Neuronal stem cell (in vitro differentiated cells): Measurements from ENCODE around the gene SMIM28.

Experiments used
- DNase-seq: peaks from one replicate; pipeline ENCODE4 v3.0.0-alpha.2; 2013; ENCODE audit warnings: low spot score
- H2AFZ ChIP-seq: one replicate; pipeline ENCODE4 v1.6.1; 2013; ENCODE audit warnings: mild to moderate bottlenecking, low read length, inconsistent platforms
- H2AK5ac ChIP-seq: 2 replicates; pipeline ENCODE4 v1.6.1; 2013; ENCODE audit warnings: low read depth, mild to moderate bottlenecking, inconsistent platforms, low read length, moderate library complexity, mixed read lengths
- H2BK120ac ChIP-seq: 2 replicates; pipeline ENCODE4 v1.6.1; 2013; ENCODE audit warnings: low read depth, mild to moderate bottlenecking, inconsistent platforms, low read length, moderate library complexity, mixed read lengths
- H2BK12ac ChIP-seq: one replicate; pipeline ENCODE4 v1.6.1; 2013; ENCODE audit warnings: low read length, inconsistent platforms
- H2BK15ac ChIP-seq: 2 replicates; pipeline ENCODE4 v1.6.1; 2013; ENCODE audit warnings: mild to moderate bottlenecking, low read length, inconsistent platforms, mixed read lengths
- H2BK5ac ChIP-seq: one replicate; pipeline ENCODE4 v1.6.1; 2013; ENCODE audit warnings: inconsistent platforms, mild to moderate bottlenecking, low read length, moderate library complexity
- H3K14ac ChIP-seq: one replicate; pipeline ENCODE4 v1.6.1; 2013; ENCODE audit warnings: low read length, inconsistent platforms
- H3K18ac ChIP-seq: 2 replicates; pipeline ENCODE4 v1.6.1; 2013; ENCODE audit warnings: low read length, inconsistent platforms
- H3K23ac ChIP-seq: 2 replicates; pipeline ENCODE4 v1.6.1; 2013; ENCODE audit warnings: low read depth, mild to moderate bottlenecking, mixed read lengths, low read length, inconsistent platforms; ENCODE audit not compliant: poor library complexity
- H3K27ac ChIP-seq: replicated peaks from 3 replicates; pipeline ENCODE4 v1.5.1; 2013; ENCODE audit warnings: low read length, inconsistent platforms
- H3K27me3 ChIP-seq, 3 experiments: 2 replicates each; pipeline ENCODE4 v1.6.1; 2013; ENCODE audit warnings: low read length in 3 of 3, mild to moderate bottlenecking in 2 of 3, inconsistent platforms in 1 of 3, low read depth in 1 of 3, mixed read lengths in 1 of 3, moderate library complexity in 1 of 3; ENCODE audit not compliant: control insufficient read depth in 3 of 3, insufficient read depth in 3 of 3
- H3K36me3 ChIP-seq, 2 donors: replicated peaks in 1 of 2; 2 replicates each; pipeline ENCODE4 v1.6.1; 2013; ENCODE audit warnings: low read length in 2 of 2; ENCODE audit not compliant: control insufficient read depth in 2 of 2, insufficient read depth in 2 of 2
- H3K4ac ChIP-seq: 2 replicates; pipeline ENCODE4 v1.6.1; 2013; ENCODE audit warnings: inconsistent platforms, mild to moderate bottlenecking, low read length, moderate library complexity
- H3K4me1 ChIP-seq, 2 donors: 1 replicate in 1 of 2; 2 replicates in 1 of 2; pipeline ENCODE4 v1.6.1; 2013; ENCODE audit warnings: low read length in 2 of 2, low read depth in 1 of 2; ENCODE audit not compliant: control insufficient read depth in 2 of 2, insufficient read depth in 1 of 2
- H3K4me2 ChIP-seq: one replicate; pipeline ENCODE4 v1.6.1; 2013; ENCODE audit warnings: mild to moderate bottlenecking, low read length, inconsistent platforms; ENCODE audit not compliant: insufficient read depth, poor library complexity, severe bottlenecking
- H3K4me3 ChIP-seq, 2 donors: 2 replicates each; pipeline ENCODE4 v1.5.1; 2013; ENCODE audit warnings: low read length in 2 of 2, mild to moderate bottlenecking in 2 of 2, inconsistent platforms in 1 of 2, moderate library complexity in 1 of 2
- H3K79me1 ChIP-seq: one replicate; pipeline ENCODE4 v1.6.1; 2013; ENCODE audit warnings: low read depth, mild to moderate bottlenecking, inconsistent platforms, low read length, moderate library complexity
- H3K9ac ChIP-seq: one replicate; pipeline ENCODE4 v1.6.1; 2013; ENCODE audit warnings: mild to moderate bottlenecking, low read depth, low read length, inconsistent platforms; ENCODE audit not compliant: poor library complexity
- H3K9me3 ChIP-seq, 2 donors: replicated peaks in 1 of 2; 2 replicates each; pipeline versions ENCODE3 to v1.6.1; 2013; ENCODE audit warnings: low read length in 2 of 2, mild to moderate bottlenecking in 2 of 2, inconsistent platforms in 1 of 2, low read depth in 1 of 2, mixed read lengths in 1 of 2, moderate library complexity in 1 of 2; ENCODE audit not compliant: control insufficient read depth in 2 of 2, insufficient read depth in 1 of 2
- H4K8ac ChIP-seq: one replicate; pipeline ENCODE4 v1.6.1; 2013; ENCODE audit warnings: low read depth, mild to moderate bottlenecking, inconsistent platforms, low read length, moderate library complexity
- H4K91ac ChIP-seq: one replicate; pipeline ENCODE4 v1.6.1; 2013; ENCODE audit warnings: low read length, low read depth, mild to moderate bottlenecking, inconsistent platforms; ENCODE audit not compliant: poor library complexity
- WGBS, 2 donors: extraction: QIAGEN DNeasy Blood & Tissue Kit; methylation state at CpG; one replicate each; pipeline ENCODE4 v1.1.7; 2013; ENCODE audit warnings: missing lambda C conversion rate in 2 of 2, mixed read lengths in 1 of 2; ENCODE audit not compliant: insufficient read length in 2 of 2, insufficient replicate concordance in 1 of 2; ENCODE audit errors: extremely low coverage in 2 of 2; 5-methylcytosine and 5-hydroxymethylcytosine counted together

Gene SMIM28

DNA sequence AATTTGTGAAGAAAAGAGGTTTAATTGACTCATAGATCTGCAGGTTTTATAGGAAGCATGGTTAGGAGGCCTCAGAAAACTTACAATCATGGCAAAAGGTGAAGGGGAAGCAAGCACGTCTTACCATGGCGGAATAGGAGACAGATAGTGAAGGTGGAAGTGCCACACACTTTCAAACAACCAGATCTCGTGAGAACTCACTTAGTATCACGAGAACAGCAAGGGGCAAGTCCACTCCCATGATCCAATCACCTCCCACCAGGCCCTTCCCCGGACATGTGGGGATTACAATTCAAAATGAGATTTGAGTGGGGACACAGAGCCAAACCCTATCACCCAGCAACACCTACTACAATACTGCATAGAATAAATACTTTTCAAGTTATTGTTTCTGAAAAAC, 19.0 kb downstream of the SMIM28 start:
- Histone ChIP-seq H3K79me1 (no peaks in the 10 kb centered on the region), H4K91ac (no peak overlapping the region), H3K4me1 (no peaks in the 10 kb centered on the region), H2BK12ac (no peak overlapping the region), H3K4me2 (no peak overlapping the region), H3K9ac (no peak overlapping the region), H3K4me3 (no peak overlapping the region), H3K4ac (no peak overlapping the region), H4K8ac (no peak overlapping the region), H3K27ac (no peak overlapping the region), H3K27me3 (no peaks in the 10 kb centered on the region), H3K14ac (no peak overlapping the region), H2BK120ac (no peak overlapping the region), H2BK5ac (no peak overlapping the region), H2AK5ac (no peak overlapping the region), H3K9me3 (no peaks in the 10 kb centered on the region), H2BK15ac (no peak overlapping the region), H2AFZ (no peak overlapping the region), H3K18ac (no peak overlapping the region), H3K36me3 (no peaks in the 10 kb centered on the region), H3K23ac (no peak overlapping the region)
- no peak for DNase-seq
- no CpG with 5 or more reads among the region's 5 CpGs for WGBS, 2 donors

DNA sequence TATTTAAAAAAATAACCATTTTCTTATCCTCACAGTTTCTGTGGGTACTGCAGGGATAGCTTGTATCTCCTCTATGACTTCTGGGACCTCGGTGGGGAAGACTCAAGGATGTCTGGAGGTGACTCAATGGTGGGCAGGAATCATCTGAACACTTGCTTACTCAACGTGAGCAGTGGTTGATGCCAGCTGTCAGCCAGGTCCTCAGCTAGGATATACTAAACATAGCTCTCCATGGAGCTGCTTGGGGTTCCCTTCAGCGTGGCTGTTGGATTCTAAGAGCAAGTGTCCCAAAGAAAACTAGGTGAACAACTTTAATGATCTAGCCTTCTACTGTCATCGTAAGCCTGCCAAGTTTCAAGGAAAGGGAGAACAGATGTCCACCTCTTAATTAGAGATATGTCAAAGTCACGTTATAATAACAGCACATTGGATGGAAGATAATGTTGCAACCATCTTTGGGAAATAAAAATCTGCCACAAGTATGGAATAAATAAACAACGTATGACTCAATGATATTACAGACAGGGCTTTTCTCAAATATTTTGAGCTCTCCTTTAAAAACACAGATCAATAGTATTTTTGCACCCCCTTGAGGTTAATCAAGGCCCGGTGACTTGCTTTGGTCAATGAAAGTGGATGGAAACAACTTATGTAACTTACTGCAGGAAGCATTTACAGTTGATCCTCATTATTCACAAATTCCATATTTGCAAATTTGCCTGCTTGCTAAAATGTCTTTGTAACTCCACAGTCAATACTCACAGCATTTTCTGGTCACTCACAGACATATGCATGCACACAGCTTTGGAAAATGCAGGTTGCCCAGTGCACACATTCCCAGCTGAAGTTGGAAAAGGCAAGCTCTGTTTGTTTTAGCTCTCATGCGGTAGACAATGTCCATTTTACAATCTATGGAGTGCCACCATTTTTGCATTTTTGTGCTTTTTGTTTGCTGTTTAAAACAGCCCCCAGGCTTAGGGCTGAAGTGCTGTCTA, 19.7 kb downstream of the SMIM28 start:
- WGBS, 2 donors: no CpG with 5 or more reads among the region's 8 CpGs

DNA sequence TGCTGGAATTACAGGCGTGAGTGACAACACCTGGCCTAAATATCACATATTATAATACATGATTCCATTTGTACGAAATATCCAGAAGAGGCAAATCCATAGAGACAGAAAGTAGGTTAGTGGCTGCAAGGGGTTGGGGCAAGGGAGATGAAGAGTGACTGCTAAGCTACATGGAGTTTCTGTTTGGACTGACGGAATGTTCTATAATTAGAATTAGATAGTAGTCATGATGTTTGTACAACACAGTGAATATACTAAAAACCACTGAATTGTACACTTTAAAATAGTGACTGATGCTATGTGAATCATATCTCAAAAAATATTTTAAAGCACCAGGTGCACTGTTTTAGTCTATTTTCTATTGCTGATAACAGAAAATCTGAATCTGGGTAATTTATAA, 22.6 kb downstream of the SMIM28 start:
- Histone ChIP-seq H2AFZ (no peak overlapping the region), H4K8ac (no peak overlapping the region), H3K23ac (no peak overlapping the region), H3K18ac (no peak overlapping the region), H4K91ac (no peak overlapping the region), H2BK120ac (no peak overlapping the region), H2BK12ac (no peak overlapping the region), H3K9me3 (no peaks in the 10 kb centered on the region), H2BK5ac (no peak overlapping the region), H3K4ac (no peak overlapping the region), H3K14ac (no peak overlapping the region), H3K27me3 (peaks cover 0 to 6% (median 0%) of the 10 kb centered on the region in 3 experiments), H3K4me1 (peaks cover 2 to 3% of the 10 kb centered on the region in 2 donors), H3K79me1 (no peaks in the 10 kb centered on the region), H3K4me3 (no peak overlapping the region), H3K27ac (no peak overlapping the region), H3K9ac (no peak overlapping the region), H3K36me3 (no peaks in the 10 kb centered on the region), H3K4me2 (no peak overlapping the region), H2BK15ac (no peak overlapping the region), H2AK5ac (no peak overlapping the region)
- no CpG with 5 or more reads among the region's 3 CpGs for WGBS, 2 donors
- DNase-seq: no peak

More for the DNA sequence above, 19.7 kb downstream of the SMIM28 start:
- Histone ChIP-seq H4K91ac (no peak overlapping the region), H4K8ac (no peak overlapping the region), H3K4ac (no peak overlapping the region), H3K36me3 (no peaks in the 10 kb centered on the region), H2BK15ac (no peak overlapping the region), H3K18ac (no peak overlapping the region), H3K27me3 (peaks cover 0 to 4% (median 0%) of the 10 kb centered on the region in 3 experiments), H2BK120ac (no peak overlapping the region), H2BK12ac (no peak overlapping the region), H3K23ac (no peak overlapping the region), H3K14ac (no peak overlapping the region), H3K27ac (no peak overlapping the region), H3K9me3 (no peaks in the 10 kb centered on the region), H3K4me2 (no peak overlapping the region), H2AK5ac (no peak overlapping the region), H3K79me1 (no peaks in the 10 kb centered on the region), H3K4me1 (no peaks in the 10 kb centered on the region), H3K9ac (no peak overlapping the region), H2BK5ac (no peak overlapping the region), H2AFZ (no peak overlapping the region), H3K4me3 (no peak overlapping the region)
- DNase-seq: no peak
